ENCODE measurements around the gene PCP4L1. TPM values are rescaled to one million over a fixed set of nuclear protein-coding genes. Genes with fewer than 3 reads are reported as not detected.

The PCP4L1 gene
- total RNA-seq, 1 experiment from 2014 or later = 0.83 TPM

GRCh38 chr1:161307230-161307768 is 48.8 kb downstream of the PCP4L1 start:
- H4K91ac ChIP-seq (ENCODE audit: insufficient read length, low read depth, low read length) = no peak overlapping the region
- no peak overlapping the region for H3K18ac ChIP-seq (ENCODE audit: insufficient read length, low read depth, low read length)
- H3K4me2 ChIP-seq (ENCODE audit: insufficient read depth, insufficient read length, low read length) = no peak overlapping the region
- peaks cover 8% of the 10 kb centered on the region for H3K23me2 ChIP-seq (ENCODE audit: insufficient read length, low read depth, low read length, poor library complexity, severe bottlenecking)
- Mint-ChIP-seq H3K4me3 (no peak overlapping the region), H3K9me3 (no peaks in the 10 kb centered on the region), H3K4me1 (peaks cover 31 to 50% of the 10 kb centered on the region in 2 experiments), H3K27me3 (ENCODE audit: low read depth) (peaks cover 3% of the 10 kb centered on the region; the same call in 1 of the 2 replicates), H3K36me3 (ENCODE audit: insufficient read depth in 1 of 3, low read depth in 3 of 3) (no peaks in the 10 kb centered on the region), H3K27ac (no peak overlapping the region)
- H4K20me1 ChIP-seq (ENCODE audit: control insufficient read depth, insufficient read depth, insufficient read length) = no peaks in the 10 kb centered on the region
- H3K56ac ChIP-seq (ENCODE audit: insufficient read length, low read depth, low read length) = no peak overlapping the region
- no peak overlapping the region for H2BK12ac ChIP-seq (ENCODE audit: insufficient read length, low read depth, low read length)
- no peak overlapping the region for H3K9ac ChIP-seq (ENCODE audit: extremely low read depth, insufficient read length, low read length)
- peaks cover 6% of the 10 kb centered on the region; the same call in 1 of the 2 replicates for H3K4me1 ChIP-seq (ENCODE audit: insufficient read depth, low read length)
- no peak for DNase-seq
- no peak overlapping the region for H2BK20ac ChIP-seq (ENCODE audit: low read depth, low read length, poor library complexity, severe bottlenecking)
- no peak overlapping the region for H3K4ac ChIP-seq (ENCODE audit: low read depth, low read length)
- no peak overlapping the region for H3K27ac ChIP-seq (ENCODE audit: insufficient read length, low read depth, low read length)
- no peak overlapping the region for H4K5ac ChIP-seq (ENCODE audit: insufficient read length, low read depth, low read length)
- H3T11ph ChIP-seq (ENCODE audit: low read length) = no peak overlapping the region
- H2BK120ac ChIP-seq (ENCODE audit: low read depth, low read length, poor library complexity, severe bottlenecking) = no peak overlapping the region
- H3K23ac ChIP-seq (ENCODE audit: insufficient read length, low read depth, low read length) = no peak overlapping the region
- no peaks in the 10 kb centered on the region for H3K79me1 ChIP-seq (ENCODE audit: insufficient read depth, low read depth, low read length, poor library complexity, severe bottlenecking)
- no CpG with 5 or more reads among the region's 7 CpGs for WGBS (ENCODE audit: extremely low coverage, insufficient read length, low lambda C conversion rate)
- no peak overlapping the region for H2BK15ac ChIP-seq (ENCODE audit: low read depth, low read length)
- H2BK5ac ChIP-seq (ENCODE audit: insufficient read length, low read length) = no peak overlapping the region
- no peaks in the 10 kb centered on the region for H3K9me3 ChIP-seq (ENCODE audit: control insufficient read depth, low read depth, low read length)
- no peak overlapping the region for H4K8ac ChIP-seq (replicated peaks; ENCODE audit: insufficient read length, low read depth, low read length)
- no peaks in the 10 kb centered on the region for H3K27me3 ChIP-seq (ENCODE audit: insufficient read depth, low read length)
- no peak overlapping the region for H2AK5ac ChIP-seq (ENCODE audit: insufficient read length, low read length)
- no peaks in the 10 kb centered on the region for H3K79me2 ChIP-seq (ENCODE audit: insufficient read depth, low read length)
- no peak overlapping the region for H3K14ac ChIP-seq (ENCODE audit: insufficient read depth, low read length)
- H2AFZ ChIP-seq (ENCODE audit: low read length) = no peak overlapping the region
- no peak for TF ChIP-seq CTCF (conservative IDR thresholded peaks at IDR 0.05)
